ENCODE results near the gene TEX50. TPM values are rescaled to one million over a fixed set of nuclear protein-coding genes. Genes with fewer than 3 reads are reported as not detected.
"Not testable (repeated sequence)": the region's sequence is repeated elsewhere in the genome, so short reads cannot be mapped to it uniquely, and the experiment has no call there.

The TEX50 gene
- not detected for polyA plus RNA-seq (2013, experiment 1 of 4)
- polyA plus RNA-seq (2013, experiment 2 of 4): not detected
- polyA plus RNA-seq (2013, experiment 3 of 4): not detected
- polyA plus RNA-seq (2013, experiment 4 of 4): not detected

- no peaks in the 10 kb centered on the region for H3K36me3 ChIP-seq (ENCODE audit: control insufficient read depth, insufficient read depth, low read length)
- H3K4me1 ChIP-seq (ENCODE audit: control insufficient read depth, insufficient read depth, low read length): no peaks in the 10 kb centered on the region
- H3K27ac ChIP-seq (ENCODE audit: insufficient read depth, low read depth, low read length, poor library complexity, severe bottlenecking): no peak within 1 kb of the TSS
- no peak within 1 kb of the TSS for H3K4me3 ChIP-seq (ENCODE audit: insufficient read depth, low read depth, low read length)
- no CpG with 5 or more reads among the region's 1 CpG for WGBS, 2 experiments
- no peaks in the 10 kb centered on the region for H3K27me3 ChIP-seq (ENCODE audit: control insufficient read depth, insufficient read depth, low read length, poor library complexity, severe bottlenecking)
- no peaks in the 10 kb centered on the region for H3K9me3 ChIP-seq (ENCODE audit: control insufficient read depth, low read length)
These were observed at the start of gene TEX50 for GRCh38 chr1:173635116-173635515. Gene TEX50 (plus strand): TSS chr1:173635338. CDS start chr1:173635522, 184 bp downstream.

GRCh38 chr1:173590557-173590956, 44.6 kb upstream of the TEX50 start:
- H3K9me3 ChIP-seq (ENCODE audit: control insufficient read depth, low read length): no peaks in the 10 kb centered on the region
- no peaks in the 10 kb centered on the region for H3K27me3 ChIP-seq (ENCODE audit: control insufficient read depth, insufficient read depth, low read length, poor library complexity, severe bottlenecking)
- no peak overlapping the region for H3K27ac ChIP-seq (ENCODE audit: insufficient read depth, low read depth, low read length, poor library complexity, severe bottlenecking)
- no peaks in the 10 kb centered on the region for H3K4me1 ChIP-seq (ENCODE audit: control insufficient read depth, insufficient read depth, low read length)
- H3K36me3 ChIP-seq (ENCODE audit: control insufficient read depth, insufficient read depth, low read length): no peaks in the 10 kb centered on the region
- 88 to 94% methylated on average over 1 of the region's 1 CpG for WGBS, 2 experiments
- H3K4me3 ChIP-seq (ENCODE audit: insufficient read depth, low read depth, low read length): no peak overlapping the region

GRCh38 chr1:173591138-173591537, 44.0 kb upstream of the TEX50 start:
- not testable (repeated sequence) for H3K9me3 ChIP-seq (ENCODE audit: control insufficient read depth, low read length); H3K4me3 ChIP-seq (ENCODE audit: insufficient read depth, low read depth, low read length); H3K4me1 ChIP-seq (ENCODE audit: control insufficient read depth, insufficient read depth, low read length); H3K36me3 ChIP-seq (ENCODE audit: control insufficient read depth, insufficient read depth, low read length); H3K27ac ChIP-seq (ENCODE audit: insufficient read depth, low read depth, low read length, poor library complexity, severe bottlenecking); H3K27me3 ChIP-seq (ENCODE audit: control insufficient read depth, insufficient read depth, low read length, poor library complexity, severe bottlenecking)
- 95% methylated on average over 5 of the region's 5 CpGs for WGBS, 2 experiments

GRCh38 chr1:173596097-173596825, 38.9 kb upstream of the TEX50 start:
- H3K27me3 ChIP-seq (ENCODE audit: control insufficient read depth, insufficient read depth, low read length, poor library complexity, severe bottlenecking): no peaks in the 10 kb centered on the region
- no peak overlapping the region for H3K27ac ChIP-seq (ENCODE audit: insufficient read depth, low read depth, low read length, poor library complexity, severe bottlenecking)
- H3K9me3 ChIP-seq (ENCODE audit: control insufficient read depth, low read length): no peaks in the 10 kb centered on the region
- no peaks in the 10 kb centered on the region for H3K4me1 ChIP-seq (ENCODE audit: control insufficient read depth, insufficient read depth, low read length)
- H3K36me3 ChIP-seq (ENCODE audit: control insufficient read depth, insufficient read depth, low read length): no peaks in the 10 kb centered on the region
- 100% methylated on average over 1 to 2 of the region's 3 CpGs for WGBS, 2 experiments
- no peak overlapping the region for H3K4me3 ChIP-seq (ENCODE audit: insufficient read depth, low read depth, low read length)

- no peaks in the 10 kb centered on the region for H3K36me3 ChIP-seq (ENCODE audit: control insufficient read depth, insufficient read depth, low read length)
- H3K4me3 ChIP-seq (ENCODE audit: insufficient read depth, low read depth, low read length): no peak overlapping the region
- no peak overlapping the region for H3K27ac ChIP-seq (ENCODE audit: insufficient read depth, low read depth, low read length, poor library complexity, severe bottlenecking)
- H3K27me3 ChIP-seq (ENCODE audit: control insufficient read depth, insufficient read depth, low read length, poor library complexity, severe bottlenecking): no peaks in the 10 kb centered on the region
- H3K4me1 ChIP-seq (ENCODE audit: control insufficient read depth, insufficient read depth, low read length): no peaks in the 10 kb centered on the region
- 93 to 94% methylated on average over 2 of the region's 2 CpGs for WGBS, 2 experiments
- no peaks in the 10 kb centered on the region for H3K9me3 ChIP-seq (ENCODE audit: control insufficient read depth, low read length)
These were observed 33.5 kb upstream of the TEX50 start for GRCh38 chr1:173601588-173601987.

GRCh38 chr1:173603056-173603591, 32.0 kb upstream of the TEX50 start, which contains the start of gene SLC9C2:
Gene SLC9C2 (minus strand): TSS chr1:173603072. CDS start chr1:173601776, 1,296 bp downstream.
- Histone ChIP-seq H3K27me3 (ENCODE audit: control insufficient read depth, insufficient read depth, low read length, poor library complexity, severe bottlenecking) (no peaks in the 10 kb centered on the region), H3K27ac (ENCODE audit: insufficient read depth, low read depth, low read length, poor library complexity, severe bottlenecking) (no peak within 1 kb of the TSS), H3K36me3 (ENCODE audit: control insufficient read depth, insufficient read depth, low read length) (no peaks in the 10 kb centered on the region), H3K4me1 (ENCODE audit: control insufficient read depth, insufficient read depth, low read length) (no peaks in the 10 kb centered on the region), H3K9me3 (ENCODE audit: control insufficient read depth, low read length) (no peaks in the 10 kb centered on the region), H3K4me3 (ENCODE audit: insufficient read depth, low read depth, low read length) (no peak within 1 kb of the TSS)
- 92 to 94% methylated on average over 4 to 5 of the region's 5 CpGs for WGBS, 2 experiments

GRCh38 chr1:173608503-173609216, 26.5 kb upstream of the TEX50 start:
- H3K4me3 ChIP-seq (ENCODE audit: insufficient read depth, low read depth, low read length): no peak overlapping the region
- H3K36me3 ChIP-seq (ENCODE audit: control insufficient read depth, insufficient read depth, low read length): no peaks in the 10 kb centered on the region
- 90 to 97% methylated on average over 3 to 4 of the region's 4 CpGs for whole genome bisulfite sequencing, 2 experiments
- H3K27ac ChIP-seq (ENCODE audit: insufficient read depth, low read depth, low read length, poor library complexity, severe bottlenecking): no peak overlapping the region
- no peaks in the 10 kb centered on the region for H3K27me3 ChIP-seq (ENCODE audit: control insufficient read depth, insufficient read depth, low read length, poor library complexity, severe bottlenecking)
- H3K4me1 ChIP-seq (ENCODE audit: control insufficient read depth, insufficient read depth, low read length): no peaks in the 10 kb centered on the region
- peaks cover 2% of the 10 kb centered on the region for H3K9me3 ChIP-seq (ENCODE audit: control insufficient read depth, low read length)

GRCh38 chr1:173613086-173613485, 22.1 kb upstream of the TEX50 start:
- WGBS, 2 experiments: 92 to 95% methylated on average over 32 of the region's 32 CpGs
- H3K4me3 ChIP-seq (ENCODE audit: insufficient read depth, low read depth, low read length): not testable (repeated sequence)

GRCh38 chr1:173616859-173617258, 18.3 kb upstream of the TEX50 start:
- no peaks in the 10 kb centered on the region for H3K9me3 ChIP-seq (ENCODE audit: control insufficient read depth, low read length)
- H3K36me3 ChIP-seq (ENCODE audit: control insufficient read depth, insufficient read depth, low read length): no peaks in the 10 kb centered on the region
- no peaks in the 10 kb centered on the region for H3K4me1 ChIP-seq (ENCODE audit: control insufficient read depth, insufficient read depth, low read length)
- WGBS, 2 experiments: 88 to 96% methylated on average over 4 of the region's 4 CpGs
- no peak overlapping the region for H3K4me3 ChIP-seq (ENCODE audit: insufficient read depth, low read depth, low read length)
- H3K27me3 ChIP-seq (ENCODE audit: control insufficient read depth, insufficient read depth, low read length, poor library complexity, severe bottlenecking): no peaks in the 10 kb centered on the region
- no peak overlapping the region for H3K27ac ChIP-seq (ENCODE audit: insufficient read depth, low read depth, low read length, poor library complexity, severe bottlenecking)

More at GRCh38 chr1:173613086-173613485, 22.1 kb upstream of the TEX50 start:
- H3K36me3 ChIP-seq (ENCODE audit: control insufficient read depth, insufficient read depth, low read length); H3K4me1 ChIP-seq (ENCODE audit: control insufficient read depth, insufficient read depth, low read length); H3K27me3 ChIP-seq (ENCODE audit: control insufficient read depth, insufficient read depth, low read length, poor library complexity, severe bottlenecking); H3K9me3 ChIP-seq (ENCODE audit: control insufficient read depth, low read length); H3K27ac ChIP-seq (ENCODE audit: insufficient read depth, low read depth, low read length, poor library complexity, severe bottlenecking): not testable (repeated sequence)

GRCh38 chr1:173627269-173627668, 7.9 kb upstream of the TEX50 start:
- no peaks in the 10 kb centered on the region for H3K36me3 ChIP-seq (ENCODE audit: control insufficient read depth, insufficient read depth, low read length)
- H3K27ac ChIP-seq (ENCODE audit: insufficient read depth, low read depth, low read length, poor library complexity, severe bottlenecking): no peak overlapping the region
- H3K4me1 ChIP-seq (ENCODE audit: control insufficient read depth, insufficient read depth, low read length): no peaks in the 10 kb centered on the region
- no peaks in the 10 kb centered on the region for H3K9me3 ChIP-seq (ENCODE audit: control insufficient read depth, low read length)
- no peaks in the 10 kb centered on the region for H3K27me3 ChIP-seq (ENCODE audit: control insufficient read depth, insufficient read depth, low read length, poor library complexity, severe bottlenecking)
- H3K4me3 ChIP-seq (ENCODE audit: insufficient read depth, low read depth, low read length): no peak overlapping the region
